ENCODE measurements around the gene WFIKKN1.

DNA sequence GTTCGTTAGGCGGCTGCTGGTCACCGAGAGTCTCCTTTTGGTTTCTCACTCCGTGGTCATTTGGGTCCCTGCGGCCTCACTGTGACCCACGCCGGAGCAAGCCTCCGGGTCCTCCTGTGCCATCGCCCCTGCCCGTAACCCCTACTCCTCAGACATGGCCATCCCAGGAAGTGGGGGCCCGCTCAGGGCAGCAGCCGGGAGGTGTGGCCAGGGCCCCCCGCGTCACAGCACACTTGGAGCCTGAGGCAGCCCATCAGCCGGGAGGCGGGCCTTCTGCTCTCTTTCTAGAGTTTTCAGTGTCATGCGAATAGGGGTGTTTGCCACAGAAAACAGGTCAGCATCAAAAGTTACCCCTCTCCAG is 7.9 kb upstream of the WFIKKN1 start:
- TF ChIP-seq CTCF (conservative IDR thresholded peaks at IDR 0.05; ENCODE audit: low read depth in 2 of 2) (no peak), EZH2 (IDR thresholded peaks at IDR 0.05; ENCODE audit: low read depth, unreplicated experiment) (no peak), JUNB (IDR thresholded peaks at IDR 0.05; ENCODE audit: unreplicated experiment) (no peak)

Measured in GM23338 (cell line).